Activated CD8-positive, alpha-beta T cell treated with anti-CD3 and anti-CD28 coated beads, Interleukin-2, amount 10 ng/mL, durations not matched to agents 7 days and 5 days (primary cell): ENCODE measurements around the gene CD244. TPM values are rescaled to one million over a fixed set of nuclear protein-coding genes. Genes with fewer than 3 reads are reported as not detected.

ENCODE experiments used
- ATAC-seq: fragments of 150-1000 bp; cut with Tn5 transposase; one replicate; pipeline ENCODE4 v1.10.0; 2021; ENCODE audit warnings: moderate library complexity
- CTCF ChIA-PET: fragments of 350-600 bp; sonication (Branson Sonifier 250); formaldehyde crosslinking; loops from one replicate; lab custom pipeline; 2021; ENCODE audit warnings: antibody characterized with exemption; lab: Charles Lee
- POLR2A ChIA-PET: fragments of 350-600 bp; sonication (Branson Sonifier 250); formaldehyde crosslinking; loops from one replicate; lab custom pipeline; 2021; ENCODE audit warnings: antibody characterized with exemption; lab: Charles Lee
- DNase-seq: peaks from one replicate; pipeline ENCODE4 v3.0.0-alpha.2; 2020
- H3K27ac Mint-ChIP-seq: one replicate; pipeline ENCODE4 v1.8.0; 2021; ENCODE audit warnings: mild to moderate bottlenecking, mixed read lengths
- H3K27me3 Mint-ChIP-seq: one replicate; pipeline ENCODE4 v1.8.0; 2021; ENCODE audit warnings: low read depth, mixed read lengths
- H3K36me3 Mint-ChIP-seq: one replicate; pipeline ENCODE4 v1.8.0; 2021; ENCODE audit warnings: low read depth, mixed read lengths
- H3K4me1 Mint-ChIP-seq: one replicate; pipeline ENCODE4 v1.8.0; 2021; ENCODE audit warnings: low read depth, mixed read lengths
- H3K4me3 Mint-ChIP-seq: one replicate; pipeline ENCODE4 v1.8.0; 2021; ENCODE audit warnings: mild to moderate bottlenecking, mixed read lengths
- H3K9me3 Mint-ChIP-seq: one replicate; pipeline ENCODE4 v1.8.0; 2022; ENCODE audit warnings: mixed read lengths; ENCODE audit not compliant: insufficient read depth
- total RNA-seq, 2 experiments: library from RNA; stranded (reverse); gene quantifications; one replicate each; pipeline ENCODE4 v1.2.3, GENCODE V29; 2021

The CD244 gene
- total RNA-seq, 2 experiments from 2014 or later: 15.0 to 15.5 TPM

DNA sequence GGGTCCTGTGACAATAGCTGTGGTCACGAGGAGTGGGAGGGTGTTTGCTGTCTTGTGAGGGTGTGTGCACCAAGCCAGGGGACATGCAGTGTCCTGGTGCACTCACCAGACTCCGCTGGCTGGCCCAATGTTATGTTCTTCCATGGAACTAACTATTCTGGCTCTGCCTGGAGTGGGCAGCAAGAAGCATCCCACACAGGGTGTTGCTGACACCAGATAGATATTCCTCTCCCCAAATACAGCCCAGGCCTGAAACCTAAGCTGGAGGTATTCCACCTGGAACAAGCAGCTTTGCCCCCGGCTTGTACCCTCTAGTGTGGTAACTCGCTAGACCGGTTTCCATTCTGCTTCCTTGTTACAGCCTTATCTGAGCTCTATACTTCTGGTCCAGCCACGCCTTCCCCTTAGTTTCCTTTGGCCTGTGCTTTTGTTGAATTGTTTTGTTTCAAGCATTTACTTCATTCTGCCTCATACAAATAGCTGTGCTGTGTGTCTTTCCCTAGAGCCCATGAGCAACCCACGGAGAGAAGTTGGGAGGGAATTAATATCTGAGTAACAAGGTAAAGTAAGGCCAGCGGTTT, 81.4 kb downstream of the CD244 start:
- H3K9me3 Mint-ChIP-seq: no peaks in the 10 kb centered on the region

DNA sequence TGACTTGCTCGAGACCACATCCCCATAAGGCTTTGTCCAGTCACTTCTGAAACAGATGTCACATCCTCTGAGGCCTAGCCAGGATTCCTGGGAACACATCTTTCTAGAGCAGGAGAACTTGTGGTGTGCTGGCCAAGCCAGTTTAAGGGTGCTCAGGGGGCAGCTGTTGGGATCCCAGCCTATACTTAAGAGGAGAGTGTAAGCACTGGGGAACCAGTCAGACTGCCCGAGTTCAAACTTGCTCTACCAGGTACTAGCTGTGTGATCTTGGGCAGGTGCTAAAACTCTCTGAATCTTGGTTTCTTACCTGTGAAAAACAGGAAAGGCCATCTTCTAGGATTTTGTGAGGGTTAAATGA, 82.3 kb downstream of the CD244 start:
- CTCF ChIA-PET: interaction anchor here (0.7 to 10.7 kb wide), 21 partner anchors 11 to 241 kb away, joined by 3 to 226 read pairs (median 5); partner anchors contain the start of genes CD244, ITLN2, LY9 and SLAMF7
- H3K27me3 Mint-ChIP-seq: peaks cover 6% of the 10 kb centered on the region
- DNase-seq: peak; percentile 18
- H3K27ac Mint-ChIP-seq: no peak overlapping the region
- H3K4me3 Mint-ChIP-seq: no peak overlapping the region
- POLR2A ChIA-PET: no interaction called here
- peaks cover 31% of the 10 kb centered on the region for H3K4me1 Mint-ChIP-seq
- no peaks in the 10 kb centered on the region for H3K9me3 Mint-ChIP-seq
- no peak for ATAC-seq
- H3K36me3 Mint-ChIP-seq: no peaks in the 10 kb centered on the region

More for the DNA sequence above, 81.4 kb downstream of the CD244 start:
- Mint-ChIP-seq H3K36me3 (no peaks in the 10 kb centered on the region), H3K27ac (no peak overlapping the region), H3K4me3 (no peak overlapping the region), H3K27me3 (peaks cover 6% of the 10 kb centered on the region), H3K4me1 (peaks cover 23% of the 10 kb centered on the region)
- POLR2A ChIA-PET: interaction anchor here (1.2 kb wide), 1 partner anchor 52 kb away, joined by 3 read pairs; no protein-coding TSS in a partner anchor
- DNase-seq (peak; percentile 18), ATAC-seq (no peak)
- CTCF ChIA-PET: interaction anchor here (1.0 to 10.7 kb wide), 14 partner anchors 12 to 171 kb away, joined by 3 to 226 read pairs (median 10); partner anchors contain the start of genes ITLN2 and LY9

Other genes starting within 250 kb of the CD244 start
- gene SLAMF1, start 215.8 kb downstream of the CD244 start, total RNA-seq: 10 to 100 TPM; 48.5 to 50.1 TPM
- 100 to 1,000 TPM; 325 to 327 TPM for gene CD48, start 151.1 kb downstream of the CD244 start, total RNA-seq
- gene SLAMF7, start 123.6 kb downstream of the CD244 start, total RNA-seq: 100 to 1,000 TPM in 1 of 2 experiments, 10 to 100 TPM in 1; 88.5 to 102 TPM
- gene LY9, start 66.7 kb downstream of the CD244 start, total RNA-seq: 10 to 100 TPM; 24.7 to 24.9 TPM
- not detected for gene ITLN1, start 22.3 kb upstream of the CD244 start, total RNA-seq
- gene ITLN2, start 91.9 kb upstream of the CD244 start, total RNA-seq: not detected
- gene F11R, start 158.3 kb upstream of the CD244 start, total RNA-seq: 10 to 100 TPM; 13.7 to 18.4 TPM
- gene TSTD1, start 176.1 kb upstream of the CD244 start, total RNA-seq: 10 to 100 TPM; 63.2 to 63.3 TPM
- gene USF1, start 183.1 kb upstream of the CD244 start, total RNA-seq: 10 to 100 TPM; 81.6 to 83.2 TPM
- 100 to 1,000 TPM; 277 to 281 TPM for gene ARHGAP30, start 207.0 kb upstream of the CD244 start, total RNA-seq
- not detected for gene NECTIN4, start 226.7 kb upstream of the CD244 start, total RNA-seq
- under 1 TPM; 0.61 to 0.91 TPM for gene KLHDC9, start 235.5 kb upstream of the CD244 start, total RNA-seq